SH-SY5Y (cell line): ENCODE results near the gene CLTC.

Experiments used
- GATA2 ChIP-seq: IDR thresholded peaks from 2 replicates; pipeline ENCODE4 v1.6.1; 2011; ENCODE audit warnings: mild to moderate bottlenecking, low read depth, low read length
- GATA3 ChIP-seq: IDR thresholded peaks from 2 replicates; pipeline ENCODE4 v1.6.1; 2011; ENCODE audit warnings: low read depth, mild to moderate bottlenecking, low read length, moderate library complexity

DNA sequence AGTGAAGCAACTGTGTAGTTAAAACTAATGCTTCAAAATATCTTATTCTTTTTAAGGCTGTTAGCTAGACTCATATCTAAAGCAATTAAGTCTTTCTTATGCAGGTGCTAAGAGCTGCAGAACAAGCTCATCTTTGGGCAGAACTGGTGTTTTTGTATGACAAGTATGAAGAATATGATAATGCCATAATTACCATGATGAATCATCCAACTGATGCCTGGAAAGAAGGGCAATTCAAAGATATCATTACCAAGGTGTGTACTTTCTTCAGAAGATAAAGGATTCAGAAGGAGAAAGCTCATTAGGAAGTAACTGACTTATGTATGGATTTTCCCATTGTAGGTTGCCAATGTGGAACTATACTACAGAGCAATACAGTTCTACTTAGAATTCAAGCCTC is 63.6 kb downstream of the CLTC start:
- TF ChIP-seq GATA2: no peak
- no peak for TF ChIP-seq GATA3
